ENCODE results near the gene RFX6. TPM values are rescaled to one million over a fixed set of nuclear protein-coding genes. Genes with fewer than 3 reads are reported as not detected.

The RFX6 gene
- total RNA-seq, 6 donors from 2014 or later, result 0.11 TPM; not detected in 5

GRCh38 chr6:116859264-116859663 is 17.8 kb upstream of the RFX6 start:
- Histone ChIP-seq H3K4me3 (no peak overlapping the region), H3K9me3 (peaks cover 0 to 12% (median 6%) of the 10 kb centered on the region in 4 donors), H3K27ac (no peak overlapping the region), H3K36me3 (no peaks in the 10 kb centered on the region), H3K4me1 (no peaks in the 10 kb centered on the region), H3K27me3 (no peaks in the 10 kb centered on the region)
- TF ChIP-seq POLR2AphosphoS5 (IDR thresholded peaks at IDR 0.05) (no peak), EP300 (IDR thresholded peaks at IDR 0.05) (no peak), POLR2A (IDR thresholded peaks at IDR 0.05) (no peak)
- TF ChIP-seq, protein P1, sequence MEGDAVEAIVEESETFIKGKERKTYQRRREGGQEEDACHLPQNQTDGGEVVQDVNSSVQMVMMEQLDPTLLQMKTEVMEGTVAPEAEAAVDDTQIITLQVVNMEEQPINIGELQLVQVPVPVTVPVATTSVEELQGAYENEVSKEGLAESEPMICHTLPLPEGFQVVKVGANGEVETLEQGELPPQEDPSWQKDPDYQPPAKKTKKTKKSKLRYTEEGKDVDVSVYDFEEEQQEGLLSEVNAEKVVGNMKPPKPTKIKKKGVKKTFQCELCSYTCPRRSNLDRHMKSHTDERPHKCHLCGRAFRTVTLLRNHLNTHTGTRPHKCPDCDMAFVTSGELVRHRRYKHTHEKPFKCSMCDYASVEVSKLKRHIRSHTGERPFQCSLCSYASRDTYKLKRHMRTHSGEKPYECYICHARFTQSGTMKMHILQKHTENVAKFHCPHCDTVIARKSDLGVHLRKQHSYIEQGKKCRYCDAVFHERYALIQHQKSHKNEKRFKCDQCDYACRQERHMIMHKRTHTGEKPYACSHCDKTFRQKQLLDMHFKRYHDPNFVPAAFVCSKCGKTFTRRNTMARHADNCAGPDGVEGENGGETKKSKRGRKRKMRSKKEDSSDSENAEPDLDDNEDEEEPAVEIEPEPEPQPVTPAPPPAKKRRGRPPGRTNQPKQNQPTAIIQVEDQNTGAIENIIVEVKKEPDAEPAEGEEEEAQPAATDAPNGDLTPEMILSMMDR (IDR thresholded peaks at IDR 0.05), result no peak
- no peak for ATAC-seq (ENCODE audit: low FRiP score in 2 of 2)
- DNase-seq, result no peak

GRCh38 chr6:116866281-116866871 is 10.7 kb upstream of the RFX6 start:
- WGBS, 2 donors, result 87 to 91% methylated on average over 3 of the region's 3 CpGs
- TF ChIP-seq, protein P1 (IDR thresholded peaks at IDR 0.05), result no peak
- TF ChIP-seq POLR2AphosphoS5 (IDR thresholded peaks at IDR 0.05), result no peak
- no peak for TF ChIP-seq EP300 (IDR thresholded peaks at IDR 0.05)
- no peak for TF ChIP-seq POLR2A (IDR thresholded peaks at IDR 0.05)
- Histone ChIP-seq H3K9me3 (no peaks in the 10 kb centered on the region), H3K36me3 (no peaks in the 10 kb centered on the region), H3K4me1 (no peaks in the 10 kb centered on the region), H3K4me3 (no peak overlapping the region), H3K27me3 (no peaks in the 10 kb centered on the region), H3K27ac (no peak overlapping the region)
- ATAC-seq (ENCODE audit: low FRiP score in 2 of 2), result no peak
- no peak for DNase-seq

DNA sequence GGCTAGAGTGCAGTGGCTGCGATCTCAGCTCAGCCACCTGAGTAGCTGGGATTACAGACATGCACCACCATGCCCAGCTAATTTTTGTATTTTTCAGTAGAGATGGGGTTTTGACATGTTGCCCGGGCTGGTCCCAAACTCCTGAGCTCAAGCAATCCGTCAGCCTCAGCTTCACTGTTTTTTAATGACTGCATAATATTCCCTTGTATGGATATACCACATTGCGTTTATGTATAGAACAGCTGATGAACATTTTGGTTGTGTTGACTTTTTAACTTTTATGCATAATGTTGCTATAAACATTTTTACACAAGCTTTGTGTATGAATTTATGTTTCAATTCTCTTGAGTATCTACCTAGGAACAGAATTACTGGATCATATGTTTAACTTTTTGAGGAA is 4.3 kb upstream of the RFX6 start:
- Histone ChIP-seq H3K27me3 (peaks cover 0 to 15% (median 6%) of the 10 kb centered on the region in 4 donors), H3K27ac (no peak overlapping the region), H3K4me3 (no peak overlapping the region), H3K9me3 (peaks cover 0 to 5% (median 0%) of the 10 kb centered on the region in 4 donors), H3K4me1 (peaks cover 7 to 14% (median 11%) of the 10 kb centered on the region in 4 donors), H3K36me3 (no peaks in the 10 kb centered on the region)
- ATAC-seq (ENCODE audit: low FRiP score in 2 of 2), result no peak
- WGBS, 2 donors, result 87 to 91% methylated on average over 4 of the region's 4 CpGs
- TF ChIP-seq POLR2A (IDR thresholded peaks at IDR 0.05) (no peak), POLR2AphosphoS5 (IDR thresholded peaks at IDR 0.05) (no peak), EP300 (IDR thresholded peaks at IDR 0.05) (no peak)
- TF ChIP-seq, protein P1 (IDR thresholded peaks at IDR 0.05), result no peak
- no peak for DNase-seq

GRCh38 chr6:116876107-116876506 is 935 bp upstream of the RFX6 start:
- H3K4me3 ChIP-seq, result no peak overlapping the region

More at GRCh38 chr6:116876107-116876506, 935 bp upstream of the RFX6 start:
- Histone ChIP-seq H3K27me3 (peaks cover 0 to 16% (median 6%) of the 10 kb centered on the region in 4 donors), H3K36me3 (no peaks in the 10 kb centered on the region), H3K27ac (no peak overlapping the region), H3K9me3 (peaks cover 0 to 5% (median 0%) of the 10 kb centered on the region in 4 donors), H3K4me1 (peaks cover 7 to 14% (median 11%) of the 10 kb centered on the region in 4 donors)
- TF ChIP-seq EP300 (IDR thresholded peaks at IDR 0.05) (no peak), POLR2AphosphoS5 (IDR thresholded peaks at IDR 0.05) (no peak), POLR2A (IDR thresholded peaks at IDR 0.05) (no peak)
- TF ChIP-seq, protein P1 (IDR thresholded peaks at IDR 0.05), result no peak
- no peak for ATAC-seq (ENCODE audit: low FRiP score in 2 of 2)
- 28 to 50% methylated on average over 8 of the region's 8 CpGs for WGBS, 2 donors
- DNase-seq, result no peak

All from upper lobe of left lung (tissue), 6 donors.